Pulmonary artery endothelial cell (primary cell): ENCODE measurements around the gene MATN1. TPM values are rescaled to one million over a fixed set of nuclear protein-coding genes. Genes with fewer than 3 reads are reported as not detected.

Experiments used
- DNase-seq: peaks from one replicate; pipeline ENCODE4 v3.0.0-alpha.2; 2011; ENCODE audit warnings: low read depth, low spot score
- total RNA-seq: library from RNA; depleted of rRNA; stranded (reverse); fragments of >200 nt; gene quantifications from 2 replicates; pipeline ENCODE4 v1.2.3, GENCODE V29; 2014

Gene MATN1
- total RNA-seq, 1 donor from 2014 or later: not detected

DNA sequence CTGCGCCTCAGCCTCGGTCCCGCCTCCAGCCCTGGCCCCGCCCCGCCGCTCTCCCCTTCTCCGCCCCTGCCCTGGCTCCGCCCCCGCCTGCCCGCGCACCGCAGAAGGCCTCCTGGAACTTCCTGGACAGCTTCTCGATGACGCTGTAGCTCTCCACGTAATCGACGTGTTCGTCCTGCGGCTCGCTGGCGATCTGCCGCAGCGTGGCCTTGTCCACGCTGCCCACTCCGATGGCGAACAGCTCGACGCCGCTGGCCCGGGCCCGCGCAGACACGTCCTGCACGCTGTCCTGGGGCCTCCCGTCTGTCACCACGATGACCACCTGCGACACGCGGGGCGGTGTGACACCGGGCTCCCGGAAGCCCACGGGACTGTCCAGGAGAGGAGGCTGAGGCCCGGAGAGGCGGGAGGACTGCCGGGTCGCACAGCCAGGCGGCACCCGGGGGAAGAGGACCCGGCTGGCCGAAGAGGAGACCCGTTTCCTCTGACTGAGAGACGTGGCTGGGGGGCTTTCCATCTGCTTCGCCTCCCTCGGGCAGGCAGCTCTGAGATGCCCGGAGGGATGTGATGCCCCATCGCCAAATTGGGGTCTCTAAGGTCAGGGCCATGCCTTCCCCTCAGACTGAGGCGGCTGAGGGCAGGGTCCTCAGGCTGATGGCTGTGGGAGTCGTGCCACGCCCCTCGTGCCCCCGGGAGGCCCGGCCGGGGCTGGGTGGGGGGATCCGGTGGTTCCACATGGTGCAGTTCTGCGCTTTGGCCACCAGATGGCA lies 4.6 kb downstream of the MATN1 start:
- DNase-seq: peak; percentile 89

DNA sequence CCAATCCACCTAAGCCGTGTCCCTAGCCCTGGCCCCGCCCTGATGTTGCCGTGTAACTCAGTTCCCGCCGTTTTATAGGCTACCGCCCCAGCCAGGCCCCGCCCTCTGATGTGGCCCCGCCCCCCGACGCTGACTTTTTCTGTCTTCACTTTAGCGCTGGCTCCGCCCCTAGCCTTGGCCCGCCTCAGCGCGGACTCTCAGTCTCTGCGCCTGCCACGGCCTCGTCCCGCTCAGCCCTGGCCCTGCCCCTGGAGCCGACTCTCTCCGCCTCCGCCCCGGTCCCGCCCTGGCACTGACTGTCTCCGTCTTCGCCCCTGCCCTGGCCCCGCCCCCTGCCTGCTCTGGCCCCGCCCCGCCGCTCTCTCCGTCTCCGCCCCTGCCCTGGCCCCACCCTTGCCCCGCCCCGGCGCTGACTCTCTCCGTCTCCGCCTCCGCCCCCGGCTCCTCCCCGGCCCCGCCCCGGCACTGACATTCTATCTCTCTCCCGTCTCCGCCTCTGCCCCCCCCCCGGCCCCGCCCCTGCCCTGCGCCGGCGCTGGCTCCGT lies 5.2 kb downstream of the MATN1 start:
- peak; percentile 86 for DNase-seq

DNA sequence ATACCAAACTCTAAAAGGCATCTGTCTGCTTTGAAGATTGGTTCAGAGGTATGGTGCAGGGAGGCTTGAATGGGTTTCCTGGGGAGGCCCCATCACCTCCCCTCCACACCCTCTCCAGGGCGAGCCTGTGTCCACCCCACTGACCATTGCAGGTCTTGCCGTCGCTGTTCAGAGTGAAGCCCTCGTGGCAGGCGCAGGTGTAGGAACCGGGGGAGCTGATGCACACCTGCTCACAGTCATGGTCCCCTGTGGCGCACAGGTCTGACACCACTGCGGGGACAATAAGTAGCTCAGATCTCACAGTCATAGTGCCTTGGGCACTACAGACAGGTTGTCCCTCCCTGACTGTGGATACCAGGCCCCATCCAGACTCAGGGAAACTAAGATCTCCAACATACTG lies 6.7 kb downstream of the MATN1 start:
- DNase-seq: no peak

DNA sequence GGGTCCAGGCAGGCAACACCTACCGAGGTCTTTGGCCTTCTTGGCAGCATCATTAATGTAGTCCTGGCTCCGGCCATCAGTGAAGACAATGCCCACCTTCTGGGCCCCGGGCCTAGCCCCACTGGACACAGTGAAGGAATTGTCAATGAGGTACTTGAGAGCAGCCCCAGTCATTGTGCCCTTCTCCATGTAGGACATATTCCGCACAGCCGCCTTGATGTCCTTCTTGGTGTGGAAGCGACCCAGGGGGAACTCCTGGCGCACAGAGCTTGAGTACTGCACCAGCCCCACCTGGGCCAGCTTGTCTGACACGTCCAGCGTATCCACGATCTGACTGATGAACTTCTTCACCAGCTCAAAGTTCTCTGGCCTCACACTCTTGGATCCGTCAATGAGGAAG lies 7.5 kb downstream of the MATN1 start:
- DNase-seq: no peak

DNA sequence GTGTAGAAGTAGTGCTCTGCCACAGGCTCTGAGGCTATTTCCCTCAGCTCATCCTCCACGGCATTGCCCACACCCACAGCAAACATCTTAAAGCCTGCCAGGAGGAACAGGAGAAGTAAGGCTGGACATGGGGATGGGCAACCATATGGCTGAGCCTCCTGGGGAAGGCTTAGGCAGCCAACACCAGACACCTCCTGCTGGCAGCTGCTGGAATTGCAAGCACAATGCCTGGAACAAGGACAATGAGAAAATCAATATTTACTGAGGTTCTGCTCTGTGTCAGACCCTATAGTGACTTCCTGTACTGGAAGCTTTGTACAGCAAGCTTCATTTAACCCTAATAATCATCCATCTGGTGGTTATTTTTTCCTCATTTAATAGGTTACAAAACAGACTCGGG lies 8.2 kb downstream of the MATN1 start:
- DNase-seq: no peak

- DNase-seq: no peak
Measured at GRCh38 chr1:30714536-30715090, 8.8 kb downstream of the MATN1 start.

DNA sequence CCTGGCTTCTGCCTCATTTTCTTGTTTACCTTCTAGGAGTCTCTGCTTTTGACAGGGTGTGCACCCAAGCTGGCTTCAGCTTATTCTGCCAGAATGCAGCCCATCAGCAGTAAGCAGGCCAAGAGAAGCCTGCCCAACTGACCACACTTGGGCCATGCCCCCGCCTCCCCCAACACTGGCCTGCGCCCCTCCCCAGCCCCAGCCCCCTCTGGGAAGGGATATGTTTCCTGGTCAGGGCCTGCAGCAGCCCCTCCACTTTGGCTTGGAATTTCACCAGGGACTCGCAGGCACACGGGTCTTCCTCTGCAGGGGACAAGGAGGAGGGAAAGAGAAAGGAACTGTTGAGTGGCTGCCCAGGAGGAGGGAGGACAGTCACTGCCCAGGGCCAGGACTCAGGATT lies 9.4 kb downstream of the MATN1 start:
- no peak for DNase-seq

GRCh38 chr1:30713311-30713710 lies 10.1 kb downstream of the MATN1 start:
- no peak for DNase-seq

DNA sequence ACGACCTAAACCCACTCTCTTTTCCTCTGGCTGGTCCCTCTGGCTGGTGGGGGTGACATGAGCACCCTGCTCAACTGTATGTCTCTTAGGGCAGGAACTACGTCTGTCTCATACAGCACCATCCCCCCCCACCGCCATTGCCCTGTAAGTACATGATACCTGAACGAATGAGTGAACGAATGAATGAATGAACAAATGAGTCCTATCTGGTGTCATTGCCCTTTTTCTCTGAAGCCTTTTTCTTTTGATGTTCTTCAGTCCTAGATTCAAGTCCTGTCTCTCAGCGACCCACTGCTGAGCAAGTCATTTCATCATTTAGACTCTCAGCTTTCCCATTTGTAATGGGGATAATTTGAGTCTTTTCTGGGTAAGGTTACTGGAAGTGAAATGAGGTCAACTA lies 10.8 kb downstream of the MATN1 start:
- no peak for DNase-seq

GRCh38 chr1:30710407-30710806 lies 13.0 kb downstream of the MATN1 start:
- no peak for DNase-seq

DNA sequence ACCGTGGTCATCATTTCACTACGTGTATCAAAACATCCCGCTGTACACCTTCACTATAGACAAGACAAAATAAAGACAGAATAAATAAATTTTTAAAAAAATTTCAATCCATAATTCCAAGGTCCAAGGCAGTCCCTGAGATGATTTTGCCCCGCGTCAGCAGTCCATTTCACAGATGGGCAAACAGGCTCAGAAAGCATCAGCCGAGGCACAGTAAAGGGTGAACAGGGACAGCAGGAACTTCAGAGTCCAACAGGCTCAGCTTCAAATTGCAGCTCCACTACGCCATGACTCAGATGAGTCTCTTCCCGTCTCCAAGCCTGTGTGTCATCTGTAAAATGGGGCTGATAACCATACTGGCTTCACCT lies 15.0 kb downstream of the MATN1 start:
- no peak for DNase-seq

DNA sequence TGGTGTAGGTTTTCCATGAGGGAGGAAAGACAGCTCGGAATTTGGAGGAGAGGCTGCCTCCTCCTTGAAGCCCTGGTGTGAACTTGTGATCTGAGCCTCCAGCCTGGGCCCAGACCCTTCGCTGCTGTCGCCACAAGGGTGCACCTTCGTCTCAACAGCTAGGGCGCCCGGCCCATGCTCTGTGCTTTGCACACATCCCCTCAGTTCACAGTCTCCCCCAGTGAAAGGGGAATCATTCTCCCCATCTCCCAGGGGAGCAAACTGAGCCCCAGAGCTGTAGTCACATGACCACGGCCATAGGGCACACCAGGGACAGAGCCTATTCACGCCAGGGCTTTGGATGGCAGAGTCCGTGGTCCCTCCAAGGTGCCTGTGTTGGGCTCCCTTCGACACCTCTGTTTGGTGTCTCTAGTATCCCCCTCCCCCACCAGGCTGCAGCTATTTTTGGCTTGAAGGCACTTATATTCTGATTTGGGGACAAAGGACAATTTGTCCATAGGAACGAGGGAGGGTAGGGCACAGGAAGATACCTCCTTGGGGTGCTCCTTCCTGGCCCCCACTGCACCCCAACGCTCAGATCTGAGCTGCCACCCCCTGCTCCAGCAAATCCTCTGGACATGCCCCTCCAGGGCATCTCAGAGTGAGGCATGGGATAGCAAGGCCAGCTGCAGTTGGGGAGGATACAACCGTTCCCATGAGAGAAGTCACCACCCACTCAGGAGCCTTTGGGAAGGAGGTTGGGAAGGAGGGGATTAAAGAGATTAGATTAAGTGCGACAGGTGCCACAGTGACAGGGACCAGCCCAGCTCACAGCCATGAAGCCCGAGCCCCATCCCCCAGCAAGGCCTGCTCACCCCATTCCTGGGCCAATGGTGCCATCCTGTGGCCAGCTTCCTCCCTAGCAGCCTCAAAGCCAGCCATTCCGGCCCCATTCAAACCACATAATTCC lies 15.7 kb downstream of the MATN1 start:
- no peak for DNase-seq

- no peak for DNase-seq
Measured at GRCh38 chr1:30706528-30706927, 16.9 kb downstream of the MATN1 start.

- DNase-seq: no peak
Measured at GRCh38 chr1:30705698-30706097, 17.7 kb downstream of the MATN1 start.

DNA sequence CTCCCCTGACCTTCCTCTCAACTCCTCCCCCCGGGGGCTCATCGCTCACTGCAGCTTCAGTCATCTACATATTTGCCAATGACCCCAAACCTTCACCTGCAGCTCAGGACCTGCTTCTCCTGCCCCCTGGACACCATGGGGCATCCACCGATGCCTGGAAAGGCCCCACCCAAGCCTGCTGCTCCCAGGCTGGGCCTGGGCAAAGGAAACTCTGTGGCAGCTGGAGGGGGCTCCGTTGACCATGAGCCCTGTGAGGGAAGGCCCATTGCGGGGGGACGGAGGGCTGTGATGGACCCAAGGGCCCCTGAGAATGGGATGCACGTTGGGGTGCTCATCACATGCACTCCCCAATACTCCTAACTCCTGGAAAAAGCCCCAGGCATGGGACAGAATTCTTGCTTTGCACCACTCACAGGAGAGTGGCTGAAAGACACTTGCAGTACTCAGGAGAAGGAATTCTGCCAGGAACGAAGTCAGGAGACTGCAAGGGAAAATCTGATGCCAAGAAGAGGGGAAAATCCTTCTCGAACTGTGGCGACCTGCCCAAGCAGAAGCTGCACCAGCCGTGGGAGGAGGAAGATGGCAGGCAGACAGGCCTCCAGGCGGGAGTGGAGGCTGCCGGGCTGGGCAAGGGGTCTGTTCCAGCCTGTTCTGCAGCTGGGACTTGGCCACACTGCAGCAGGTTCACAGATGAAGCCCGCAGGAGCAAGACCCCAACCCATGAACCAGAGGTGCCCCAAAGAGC lies 18.4 kb downstream of the MATN1 start:
- no peak for DNase-seq

GRCh38 chr1:30704271-30704670 lies 19.1 kb downstream of the MATN1 start:
- DNase-seq: no peak

GRCh38 chr1:30702823-30703222 lies 20.6 kb downstream of the MATN1 start:
- DNase-seq: no peak

DNA sequence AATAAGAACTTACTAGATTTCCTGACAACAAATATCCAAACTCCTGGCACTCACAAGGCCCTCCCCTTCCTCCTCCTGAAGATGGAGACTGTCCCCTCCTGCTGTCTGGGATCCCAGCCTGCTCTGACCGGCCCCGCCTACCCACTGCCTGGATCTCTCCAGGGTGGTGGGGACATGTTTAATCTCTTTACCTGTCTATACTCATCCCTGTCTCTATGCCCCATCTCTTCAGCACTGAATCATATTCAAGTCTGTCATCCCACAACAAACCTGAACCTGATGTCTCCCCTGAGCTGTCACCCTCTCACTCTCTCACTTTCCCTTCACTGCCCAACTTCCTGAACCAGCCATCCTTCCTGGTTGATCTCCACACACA lies 22.1 kb downstream of the MATN1 start:
- no peak for DNase-seq

GRCh38 chr1:30700528-30701257 lies 22.7 kb downstream of the MATN1 start:
- DNase-seq: no peak

GRCh38 chr1:30699762-30700161 lies 23.6 kb downstream of the MATN1 start:
- DNase-seq: no peak
